SKM-1 (cell line): Measurements from ENCODE around the gene CABP2.
A peak's percentile ranks its signal among the peaks of the same experiment; 100 is the strongest.
"Not testable (repeated sequence)": the region's sequence is repeated elsewhere in the genome, so short reads cannot be mapped to it uniquely, and the experiment has no call there.

Experiments used
- DNase-seq: peaks from one replicate; lab custom pipeline; 2025; ENCODE audit not compliant: unreplicated experiment; lab: John Stamatoyannopoulos, UW

CABP2 gene

GRCh38 chr11:67482275-67482826 lies 40.9 kb downstream of the CABP2 start:
- DNase-seq = peak; percentile 64

- DNase-seq = not testable (repeated sequence)
These were observed 45.7 kb downstream of the CABP2 start for GRCh38 chr11:67477344-67478050.

GRCh38 chr11:67476692-67477091 lies 46.6 kb downstream of the CABP2 start:
- DNase-seq = not testable (repeated sequence)

- DNase-seq = no peak
These were observed 50.4 kb downstream of the CABP2 start for GRCh38 chr11:67472882-67473281.

- no peak for DNase-seq
These were observed 52.8 kb downstream of the CABP2 start for GRCh38 chr11:67470337-67471002.

- DNase-seq = no peak
These were observed 53.8 kb downstream of the CABP2 start for GRCh38 chr11:67469508-67469811.
